SK-N-MC (cell line): Measurements from ENCODE around the gene AQP9.

Experiments
- EZH2 ChIP-seq: fragments of 200-600 bp; sonication (generic); IDR thresholded peaks from one replicate; pipeline ENCODE4 v1.6.1; 2017; ENCODE audit warnings: antibody characterized with exemption
- FOXP2 ChIP-seq: optimal IDR thresholded peaks from 2 replicates; pipeline ENCODE3; 2011; ENCODE audit warnings: mild to moderate bottlenecking, moderate library complexity; ENCODE audit not compliant: insufficient read depth; ENCODE audit errors: extremely low read length, control extremely low read depth
- POLR2AphosphoS5 ChIP-seq: IDR thresholded peaks from 2 replicates; pipeline ENCODE4 v1.6.1; 2012; ENCODE audit warnings: mild to moderate bottlenecking, low read depth, low read length, borderline replicate concordance

- no peak for TF ChIP-seq POLR2AphosphoS5
- TF ChIP-seq EZH2: no peak
- no peak for TF ChIP-seq FOXP2
Observed at GRCh38 chr15:58201516-58201915, 63.3 kb downstream of the AQP9 start.
